Left ventricle myocardium inferior (tissue), 1 donor: Measurements from ENCODE around the gene TMEM26. TPM values are rescaled to one million over a fixed set of nuclear protein-coding genes. Genes with fewer than 3 reads are reported as not detected.
"Not testable (repeated sequence)": the region's sequence is repeated elsewhere in the genome, so short reads cannot be mapped to it uniquely, and the experiment has no call there.

Experiments
- DNase-seq: peaks from one replicate; pipeline ENCODE4 v3.0.0-alpha.2; 2020
- H3K27ac ChIP-seq: fragments of 200-600 bp; replicated peaks from 2 replicates; pipeline ENCODE4 v1.8.0; 2021
- H3K27me3 ChIP-seq: fragments of 200-600 bp; 2 replicates; pipeline ENCODE4 v1.8.0; 2021; ENCODE audit warnings: low read depth
- H3K36me3 ChIP-seq: fragments of 200-600 bp; 2 replicates; pipeline ENCODE4 v1.8.0; 2021
- H3K4me1 ChIP-seq: fragments of 200-600 bp; 2 replicates; pipeline ENCODE4 v1.8.0; 2021
- H3K4me3 ChIP-seq: fragments of 200-600 bp; 2 replicates; pipeline ENCODE4 v1.8.0; 2021; ENCODE audit warnings: mild to moderate bottlenecking, moderate library complexity
- H3K9me3 ChIP-seq: fragments of 200-600 bp; replicated peaks from 2 replicates; pipeline ENCODE4 v1.8.0; 2021
- intact Hi-C: fragments of 100-400 bp; cut with micrococcal nuclease; formaldehyde crosslinking; loops from one replicate; pipeline ENCODE4 v1.11.0; 2022
- total RNA-seq: library from RNA; stranded (reverse); fragmentation: NEBNext Ultra II Directional; extraction: Animal tissue kit (Norgen Biotek cat#: 25700); gene quantifications from one replicate; pipeline ENCODE4 v1.2.1, GENCODE V29; 2021
- TF ChIP-seq, protein P1 (sequence below): fragments of 200-600 bp; IDR thresholded peaks from 2 replicates; pipeline ENCODE4 v1.8.0; 2021; ENCODE audit warnings: antibody characterized with exemption, mild to moderate bottlenecking, borderline replicate concordance
- donor health status: DM: no; HTN: yes; CAD: no; lungs with severe emphysema.

TMEM26 gene
- total RNA-seq, 1 donor from 2014 or later: 0.30 TPM

GRCh38 chr10:61389887-61390286 lies 63.3 kb downstream of the TMEM26 start:
- H3K4me3 ChIP-seq: no peak overlapping the region
- intact Hi-C loops: no loop called here
- peaks cover 14% of the 10 kb centered on the region for H3K9me3 ChIP-seq
- H3K36me3 ChIP-seq: no peaks in the 10 kb centered on the region
- no peaks in the 10 kb centered on the region for H3K27me3 ChIP-seq
- DNase-seq: no peak
- H3K27ac ChIP-seq: no peak overlapping the region
- TF ChIP-seq, protein P1, sequence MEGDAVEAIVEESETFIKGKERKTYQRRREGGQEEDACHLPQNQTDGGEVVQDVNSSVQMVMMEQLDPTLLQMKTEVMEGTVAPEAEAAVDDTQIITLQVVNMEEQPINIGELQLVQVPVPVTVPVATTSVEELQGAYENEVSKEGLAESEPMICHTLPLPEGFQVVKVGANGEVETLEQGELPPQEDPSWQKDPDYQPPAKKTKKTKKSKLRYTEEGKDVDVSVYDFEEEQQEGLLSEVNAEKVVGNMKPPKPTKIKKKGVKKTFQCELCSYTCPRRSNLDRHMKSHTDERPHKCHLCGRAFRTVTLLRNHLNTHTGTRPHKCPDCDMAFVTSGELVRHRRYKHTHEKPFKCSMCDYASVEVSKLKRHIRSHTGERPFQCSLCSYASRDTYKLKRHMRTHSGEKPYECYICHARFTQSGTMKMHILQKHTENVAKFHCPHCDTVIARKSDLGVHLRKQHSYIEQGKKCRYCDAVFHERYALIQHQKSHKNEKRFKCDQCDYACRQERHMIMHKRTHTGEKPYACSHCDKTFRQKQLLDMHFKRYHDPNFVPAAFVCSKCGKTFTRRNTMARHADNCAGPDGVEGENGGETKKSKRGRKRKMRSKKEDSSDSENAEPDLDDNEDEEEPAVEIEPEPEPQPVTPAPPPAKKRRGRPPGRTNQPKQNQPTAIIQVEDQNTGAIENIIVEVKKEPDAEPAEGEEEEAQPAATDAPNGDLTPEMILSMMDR: no peak
- no peaks in the 10 kb centered on the region for H3K4me1 ChIP-seq

DNA sequence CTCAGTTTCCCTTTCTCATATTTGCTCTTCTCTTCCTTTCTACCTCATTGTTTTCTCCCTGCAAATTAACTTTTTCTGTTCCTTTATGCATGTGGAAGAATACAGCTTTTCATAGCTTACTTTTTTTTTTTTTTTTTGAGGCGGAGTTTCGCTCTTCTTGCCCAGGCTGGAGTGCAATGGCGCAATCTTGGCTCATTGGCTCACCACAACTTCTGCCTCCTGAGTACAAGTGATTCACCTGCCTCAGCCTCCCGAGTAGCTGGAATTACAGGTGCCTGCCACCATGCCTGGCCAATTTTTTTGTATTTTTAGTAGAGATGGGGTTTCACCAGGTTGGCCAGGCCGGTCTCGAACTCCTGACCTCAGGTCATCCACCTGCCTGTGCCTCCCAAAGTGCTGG lies 64.2 kb downstream of the TMEM26 start:
- DNase-seq, H3K4me1 ChIP-seq, H3K27me3 ChIP-seq, H3K36me3 ChIP-seq, intact Hi-C loops, H3K27ac ChIP-seq, H3K4me3 ChIP-seq: not testable (repeated sequence)
- H3K9me3 ChIP-seq: peaks cover 14% of the 10 kb centered on the region

DNA sequence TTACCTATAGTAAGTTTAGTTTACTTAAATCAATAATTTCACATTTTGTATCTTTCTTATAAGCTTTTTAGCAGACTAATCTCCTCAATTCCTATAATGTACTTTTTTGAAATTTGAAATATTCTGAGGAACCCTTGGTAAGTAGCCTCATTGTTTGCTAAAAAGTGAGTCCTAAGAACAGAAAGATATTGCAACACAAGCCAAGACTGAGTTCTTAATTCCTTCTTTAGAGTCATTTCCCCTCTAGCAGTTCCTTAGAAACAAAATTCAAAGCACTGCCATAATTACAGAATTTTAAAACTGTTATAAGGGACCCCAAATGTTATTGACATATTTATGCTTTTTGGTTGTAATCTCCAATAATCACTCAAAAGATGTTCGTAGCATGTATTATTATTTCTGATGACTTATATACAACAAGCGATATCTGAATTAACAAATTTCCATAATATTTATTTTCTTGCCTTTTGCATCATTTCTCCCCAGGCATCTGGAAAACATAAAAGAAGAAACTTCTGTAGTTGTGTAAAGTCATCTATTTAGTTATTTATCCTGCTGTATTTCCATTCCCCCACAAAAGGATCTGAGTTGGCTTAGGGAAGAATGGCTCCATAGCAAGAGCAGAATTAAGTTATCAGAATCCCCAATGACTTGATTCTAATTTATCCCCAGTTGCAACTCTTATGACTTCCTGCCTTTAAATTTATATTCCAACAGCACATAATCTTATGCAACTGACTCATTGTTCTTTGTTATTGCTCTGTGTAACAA lies 67.8 kb downstream of the TMEM26 start:
- TF ChIP-seq, protein P1: no peak
- intact Hi-C loops: no loop called here

GRCh38 chr10:61381153-61381552 lies 72.0 kb downstream of the TMEM26 start:
- intact Hi-C loops: not testable (repeated sequence)

More for the DNA sequence above, 67.8 kb downstream of the TMEM26 start:
- no peak for DNase-seq
- no peaks in the 10 kb centered on the region for H3K36me3 ChIP-seq
- no peak overlapping the region for H3K4me3 ChIP-seq
- H3K27me3 ChIP-seq: no peaks in the 10 kb centered on the region
- H3K4me1 ChIP-seq: no peaks in the 10 kb centered on the region
- no peak overlapping the region for H3K27ac ChIP-seq
- H3K9me3 ChIP-seq: peaks cover 7% of the 10 kb centered on the region

DNA sequence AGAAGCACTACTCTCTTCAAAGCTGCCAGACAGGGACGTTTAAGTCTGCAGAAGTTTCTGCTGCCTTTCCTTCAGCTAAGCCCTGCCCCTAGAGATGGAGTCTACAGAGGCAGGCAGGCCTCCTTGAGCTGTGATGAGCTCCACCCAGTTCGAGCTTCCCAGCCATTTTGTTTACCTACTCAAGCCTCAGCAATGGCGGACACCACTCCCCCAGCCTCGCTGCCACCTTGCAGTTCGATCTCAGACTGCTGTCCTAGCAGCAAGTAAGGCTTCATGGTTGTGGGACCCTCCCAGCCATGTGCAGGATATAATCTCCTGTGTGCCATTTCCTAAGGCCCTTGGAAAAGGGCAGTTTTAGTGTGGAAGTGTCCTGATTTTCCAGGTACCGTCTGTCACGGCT lies 74.3 kb downstream of the TMEM26 start:
- TF ChIP-seq, protein P1: no peak
- Histone ChIP-seq H3K4me1 (no peaks in the 10 kb centered on the region), H3K9me3 (peaks cover 34% of the 10 kb centered on the region), H3K27ac (no peak overlapping the region), H3K27me3 (no peaks in the 10 kb centered on the region), H3K36me3 (no peaks in the 10 kb centered on the region), H3K4me3 (no peak overlapping the region)
- intact Hi-C loops: no loop called here
- no peak for DNase-seq

More at GRCh38 chr10:61381153-61381552, 72.0 kb downstream of the TMEM26 start:
- H3K9me3 ChIP-seq: peaks cover 16% of the 10 kb centered on the region
- not testable (repeated sequence) for H3K4me3 ChIP-seq, DNase-seq, H3K27me3 ChIP-seq, H3K4me1 ChIP-seq, H3K27ac ChIP-seq, H3K36me3 ChIP-seq

- no peaks in the 10 kb centered on the region for H3K27me3 ChIP-seq
- H3K27ac ChIP-seq: no peak overlapping the region
- intact Hi-C loops: no loop called here
- no peak for DNase-seq
- no peak overlapping the region for H3K4me3 ChIP-seq
- TF ChIP-seq, protein P1: no peak
- H3K9me3 ChIP-seq: peaks cover 34% of the 10 kb centered on the region
- no peaks in the 10 kb centered on the region for H3K36me3 ChIP-seq
- no peaks in the 10 kb centered on the region for H3K4me1 ChIP-seq
Measured at GRCh38 chr10:61376908-61377368, 76.2 kb downstream of the TMEM26 start.
